Measurements from ENCODE around the gene TRAPPC10.

GRCh38 chr21:44057960-44058651 lies 46.0 kb downstream of the TRAPPC10 start:
- no peak for TF ChIP-seq CREB1 (IDR thresholded peaks at IDR 0.05; ENCODE audit: low read depth)
- no peak for TF ChIP-seq CEBPB (IDR thresholded peaks at IDR 0.05)
- TF ChIP-seq FOXM1 (IDR thresholded peaks at IDR 0.05; ENCODE audit: borderline replicate concordance, low read depth): no peak
- TF ChIP-seq REST (IDR thresholded peaks at IDR 0.05; ENCODE audit: low read depth): no peak

All from Ishikawa (cell line).